Sciatic nerve (tissue), 2 donors: Measurements from ENCODE around the gene CDNF. TPM values are rescaled to one million over a fixed set of nuclear protein-coding genes. Genes with fewer than 3 reads are reported as not detected.

ENCODE experiments used
- ATAC-seq: fragments of 200-7000 bp; cut with Tn5 transposase; one replicate; pipeline ENCODE4 v1.9.1; 2020; ENCODE audit warnings: mild to moderate bottlenecking, moderate library complexity
- DNase-seq: peaks from one replicate; pipeline ENCODE4 v3.0.0-alpha.2; 2020; ENCODE audit warnings: low spot score
- intact Hi-C: fragments of 100-400 bp; cut with DNase I; formaldehyde crosslinking; loops from one replicate; pipeline ENCODE4 v1.14.2; 2022
- total RNA-seq: library from RNA; stranded (reverse); fragmentation: NEBNext Ultra II Directional; extraction: Animal tissue kit (Norgen Biotek cat#: 25700); gene quantifications from one replicate; pipeline ENCODE4 v1.2.1, GENCODE V29; 2021
- donor health status: DM: no; HTN: no; CAD: no.
- donor health status: DM: no; HTN: no; CAD: no.

Gene CDNF
- total RNA-seq, 1 donor from 2014 or later: 3.5 TPM

- intact Hi-C loops: no loop called here
- ATAC-seq (no peak), DNase-seq (no peak)
Observed at GRCh38 chr10:14810969-14811953, 26.6 kb downstream of the CDNF start.

GRCh38 chr10:14806318-14806717, 31.5 kb downstream of the CDNF start:
- ATAC-seq (no peak), DNase-seq (no peak)
- intact Hi-C loops: no loop called here

- DNase-seq: no peak
- intact Hi-C loops: no loop called here
- ATAC-seq: no peak
Observed at GRCh38 chr10:14803827-14804226, 34.0 kb downstream of the CDNF start.

DNA sequence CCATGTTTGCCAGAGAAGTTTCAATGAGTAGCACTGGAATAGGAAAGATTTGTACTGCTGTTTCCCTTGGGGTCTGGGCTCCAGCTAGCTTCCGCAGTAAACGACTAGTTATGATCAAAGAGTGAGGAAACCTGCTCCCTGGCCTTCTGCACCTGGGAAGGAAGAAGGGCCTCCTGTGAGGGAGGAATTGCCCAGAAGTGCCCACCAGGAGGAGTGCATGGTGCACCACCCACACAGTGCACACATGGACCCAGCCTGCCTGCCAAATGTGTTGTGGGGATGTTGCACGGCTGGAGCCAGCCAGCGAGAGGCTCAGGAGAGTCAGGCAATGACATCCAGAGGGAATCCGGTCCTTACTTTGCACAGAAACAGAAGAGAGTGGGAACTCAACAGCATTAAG, 36.1 kb downstream of the CDNF start:
- intact Hi-C loops: no loop called here
- ATAC-seq: no peak
- no peak for DNase-seq

GRCh38 chr10:14800397-14800796, 37.4 kb downstream of the CDNF start:
- DNase-seq (no peak), ATAC-seq (no peak)
- intact Hi-C loops: no loop called here

- ATAC-seq: no peak
- DNase-seq: no peak
- intact Hi-C loops: no loop called here
Observed at GRCh38 chr10:14798636-14799035, 39.2 kb downstream of the CDNF start.

GRCh38 chr10:14787938-14788337, 49.9 kb downstream of the CDNF start:
- ATAC-seq (no peak), DNase-seq (no peak)
- intact Hi-C loops: no loop called here

- ATAC-seq (no peak), DNase-seq (no peak)
- intact Hi-C loops: no loop called here
Observed at GRCh38 chr10:14784459-14785055, 53.3 kb downstream of the CDNF start.

- ATAC-seq (peak; percentile 41), DNase-seq (no peak)
- intact Hi-C loops: no loop called here
Observed at GRCh38 chr10:14782691-14783363, 55.0 kb downstream of the CDNF start.

DNA sequence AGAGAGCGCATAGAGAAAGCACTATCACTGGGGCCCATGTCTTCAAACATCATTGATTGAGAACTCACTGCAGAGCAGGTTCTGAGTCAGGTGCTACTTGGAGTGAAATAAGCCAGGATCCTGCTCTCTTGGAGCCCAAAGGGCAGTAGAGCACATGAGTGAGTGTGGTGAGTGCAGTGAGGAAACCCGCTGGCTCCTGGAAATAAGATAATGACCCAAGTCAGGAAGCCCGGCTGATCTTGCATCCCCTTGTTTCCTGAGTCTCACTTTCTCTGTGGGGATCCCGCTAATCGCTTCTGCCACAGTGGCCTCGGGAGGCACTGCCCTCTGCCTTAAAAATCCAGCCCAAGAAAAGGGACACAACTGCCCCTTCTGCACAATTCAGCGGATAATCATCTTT, 56.1 kb downstream of the CDNF start:
- intact Hi-C loops: no loop called here
- ATAC-seq (no peak), DNase-seq (no peak)

DNA sequence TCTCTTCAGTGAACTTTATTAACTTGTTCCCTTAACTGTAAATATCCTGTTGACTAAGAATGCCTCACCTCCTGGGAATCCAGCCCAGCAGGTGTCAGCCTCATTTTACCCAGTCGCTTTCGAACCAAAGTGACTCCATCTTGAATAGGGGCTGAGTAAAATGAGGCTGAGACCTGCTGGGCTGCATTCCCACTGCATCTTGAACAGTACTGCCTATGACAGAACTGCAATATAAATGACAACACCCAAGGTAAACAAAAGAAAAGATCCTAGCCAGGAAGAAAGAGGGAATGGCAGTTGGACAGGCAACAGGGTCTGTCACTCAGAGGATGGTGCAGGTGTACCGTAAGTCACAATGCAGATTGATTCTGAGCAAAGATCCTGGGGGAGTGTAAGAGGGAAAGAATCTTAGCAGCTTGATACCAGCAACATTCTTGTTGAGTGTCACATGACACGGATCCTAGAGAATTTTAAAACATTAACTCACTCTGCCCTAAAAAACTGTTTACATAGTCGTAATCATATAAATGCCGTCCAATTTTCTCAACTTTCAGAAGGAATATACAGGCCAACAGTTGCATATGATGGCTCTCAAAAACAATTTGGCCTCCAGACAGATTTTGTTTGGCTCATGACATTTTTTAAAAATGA, 58.7 kb downstream of the CDNF start:
- intact Hi-C loops: no loop called here
- ATAC-seq (peak; percentile 49), DNase-seq (no peak)

GRCh38 chr10:14776546-14776945, 61.3 kb downstream of the CDNF start:
- DNase-seq: no peak
- intact Hi-C loops: no loop called here
- no peak for ATAC-seq

- ATAC-seq: no peak
- intact Hi-C loops: no loop called here
Observed at GRCh38 chr10:14775656-14776055, 62.2 kb downstream of the CDNF start.

GRCh38 chr10:14774797-14775196, 63.0 kb downstream of the CDNF start, which contains the start of gene FAM107B:
FAM107B (minus strand) TSS chr10:14774897; CDS start chr10:14774663, 234 bp downstream.
- no peak for ATAC-seq
- intact Hi-C loops: no loop called here
- no peak for DNase-seq

More at GRCh38 chr10:14775656-14776055, 62.2 kb downstream of the CDNF start:
- no peak for DNase-seq

- intact Hi-C loops: no loop called here
- no peak for ATAC-seq
Observed at GRCh38 chr10:14774214-14774580, 63.6 kb downstream of the CDNF start.

GRCh38 chr10:14773551-14774213, 64.2 kb downstream of the CDNF start:
- DNase-seq (no peak), ATAC-seq (no peak)
- intact Hi-C loops: no loop called here

More at GRCh38 chr10:14774214-14774580, 63.6 kb downstream of the CDNF start:
- DNase-seq: no peak

GRCh38 chr10:14772399-14772798, 65.4 kb downstream of the CDNF start:
- no peak for DNase-seq
- ATAC-seq: no peak
- intact Hi-C loops: no loop called here

- no peak for DNase-seq
- intact Hi-C loops: no loop called here
Observed at GRCh38 chr10:14770927-14771326, 66.9 kb downstream of the CDNF start.

More at GRCh38 chr10:14770927-14771326, 66.9 kb downstream of the CDNF start:
- no peak for ATAC-seq
